GM21528 (cell line): ENCODE results near the gene SDHAF2.
"Not testable (repeated sequence)": the region's sequence is repeated elsewhere in the genome, so short reads cannot be mapped to it uniquely, and the experiment has no call there.

Experiments used
- ATAC-seq: cut with Tn5 transposase; IDR thresholded peaks from one replicate; pipeline ENCODE4 v1.9.1; 2021; ENCODE audit warnings: mild to moderate bottlenecking, moderate library complexity; ENCODE audit not compliant: unreplicated experiment, low FRiP score

Gene SDHAF2

DNA sequence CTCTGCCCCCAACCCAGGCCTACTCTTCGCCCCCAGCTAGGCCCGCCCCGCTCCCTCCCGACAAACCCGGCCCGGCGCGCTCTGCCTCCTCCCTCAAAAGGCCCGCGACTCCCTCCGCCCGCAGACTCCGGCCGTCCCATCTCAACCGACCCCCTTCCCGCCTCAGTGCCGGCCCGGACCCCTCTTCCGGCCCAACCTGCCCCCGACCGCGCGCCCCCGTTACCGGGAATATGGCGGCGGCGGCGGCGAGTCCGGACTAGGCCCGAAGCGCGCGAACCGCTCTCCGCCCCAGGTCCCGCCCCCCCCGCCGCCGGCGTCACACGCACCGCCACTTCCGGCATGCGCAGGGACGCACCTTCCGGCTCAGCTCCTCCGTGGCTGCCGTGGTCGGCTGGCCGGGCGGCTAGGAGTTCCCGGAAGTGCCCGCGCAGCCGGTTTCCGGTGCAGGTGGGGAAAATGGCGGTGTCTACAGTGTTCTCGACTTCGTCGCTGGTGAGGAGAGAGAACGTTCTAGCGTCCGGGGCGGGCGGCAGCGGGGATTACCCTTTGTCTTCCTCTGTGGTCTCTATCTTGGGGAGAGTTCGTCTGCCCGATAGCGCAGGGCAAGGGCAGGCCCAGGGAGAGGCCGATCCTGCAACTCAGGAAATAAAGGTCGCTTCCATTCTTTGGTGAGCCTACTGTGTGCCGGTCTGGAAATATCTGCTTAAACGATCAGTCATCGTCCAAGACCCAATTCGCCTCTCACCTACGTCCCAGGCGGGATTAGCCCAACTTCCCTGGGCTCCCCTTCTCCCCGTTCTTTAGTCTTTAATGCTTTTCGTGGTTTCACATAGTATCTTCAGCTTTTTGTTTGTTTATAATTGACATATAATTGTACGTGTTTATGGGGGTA is at the start of gene SDHAF2, which contains the start of gene CPSF7:
TSS of gene SDHAF2 (plus strand) at position 434 of the 892 bp plus-strand sequence. CDS start at position 457, 23 bp downstream.
TSS of gene CPSF7 (minus strand) at position 285 of the 892 bp plus-strand sequence. CDS start 740 bp downstream, outside the sequence.
- peak; percentile 77 for ATAC-seq

GRCh38 chr11:61380884-61381283 is 49.0 kb upstream of the SDHAF2 start:
- ATAC-seq = no peak

DNA sequence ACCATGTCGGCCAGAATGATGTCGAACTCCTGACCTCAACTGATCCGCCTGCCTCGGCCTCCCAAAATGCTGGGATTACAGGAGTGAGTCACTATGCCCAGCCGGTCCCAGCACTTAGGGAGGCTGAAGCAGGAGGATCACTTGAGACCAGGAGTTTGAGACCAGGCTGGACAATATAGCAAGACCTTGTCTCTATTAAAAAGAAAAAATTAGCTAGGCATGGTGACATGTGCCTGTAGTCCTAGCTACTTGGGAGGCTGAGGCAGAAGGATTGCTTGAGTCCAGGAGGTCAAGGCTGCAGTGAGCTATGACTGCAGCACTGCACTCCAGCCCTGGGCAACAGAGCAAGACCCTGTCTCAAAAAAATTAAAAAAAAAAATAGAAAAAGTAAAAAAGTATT is 46.1 kb upstream of the SDHAF2 start:
- not testable (repeated sequence) for ATAC-seq

DNA sequence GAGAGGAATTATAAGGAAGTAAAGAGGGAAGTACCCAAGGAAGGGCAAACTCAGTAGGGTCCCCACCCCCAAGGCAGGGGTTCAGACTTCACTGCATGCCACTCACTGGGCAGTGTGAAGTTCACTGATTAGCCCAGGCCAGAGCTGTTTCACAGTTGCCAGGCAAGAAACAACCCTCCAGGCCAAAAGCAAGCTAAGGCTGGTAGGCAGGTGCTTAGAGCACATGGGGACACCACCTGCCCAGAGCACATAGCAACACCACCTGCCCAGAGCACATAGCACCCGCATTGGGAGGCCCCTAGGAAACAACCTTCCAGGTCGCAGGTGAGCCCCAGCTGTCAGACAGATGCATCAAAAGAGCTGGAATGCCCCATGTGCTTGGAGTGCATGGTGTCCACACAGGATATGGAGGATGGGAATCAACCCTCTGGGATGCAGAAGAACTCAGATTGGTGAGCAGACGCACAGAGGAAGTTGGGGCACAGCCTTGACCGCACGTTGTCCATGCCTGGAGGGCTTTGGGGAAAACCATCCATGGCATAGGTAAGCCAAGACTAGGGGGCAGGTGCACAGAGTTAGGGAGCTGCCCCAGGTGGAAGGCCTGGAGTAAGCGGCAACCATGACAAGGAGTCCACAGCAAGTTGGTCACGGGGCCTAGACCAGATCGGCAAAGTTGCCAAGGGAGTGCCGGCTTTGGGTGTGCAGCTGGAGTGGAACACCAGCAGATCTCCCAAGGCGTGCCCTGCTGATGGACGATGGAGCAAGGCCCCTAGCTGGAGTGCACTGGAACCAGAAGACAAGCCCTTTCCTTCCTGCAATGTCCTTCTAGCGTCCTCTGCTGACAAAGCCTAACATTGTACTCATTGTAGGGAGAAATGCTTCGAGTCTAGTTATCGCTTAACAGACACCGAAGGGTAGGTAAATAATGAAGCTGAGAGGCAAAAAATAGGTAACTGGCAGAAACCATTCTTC is 45.4 kb upstream of the SDHAF2 start:
- no peak for ATAC-seq

DNA sequence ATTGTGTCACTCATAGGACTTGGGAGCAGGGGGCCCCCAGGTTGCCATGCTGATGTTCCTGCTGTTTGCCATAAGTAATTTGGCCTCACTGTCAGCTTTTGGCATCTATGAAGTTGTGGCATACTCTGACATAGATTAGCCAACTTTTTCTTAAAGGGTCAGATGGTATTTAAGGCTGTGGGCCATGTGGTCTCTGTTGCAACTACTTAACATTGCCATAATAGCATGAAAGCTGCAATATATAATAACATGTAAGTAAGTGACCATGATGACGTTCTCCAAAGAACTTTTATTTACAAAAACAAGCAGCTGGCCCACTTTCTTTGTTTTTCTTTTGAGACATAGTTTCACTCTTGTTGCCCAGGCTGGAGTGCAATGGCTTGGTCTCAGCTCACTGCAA is 39.8 kb upstream of the SDHAF2 start:
- no peak for ATAC-seq

GRCh38 chr11:61392981-61393595 is 36.8 kb upstream of the SDHAF2 start:
- no peak for ATAC-seq

DNA sequence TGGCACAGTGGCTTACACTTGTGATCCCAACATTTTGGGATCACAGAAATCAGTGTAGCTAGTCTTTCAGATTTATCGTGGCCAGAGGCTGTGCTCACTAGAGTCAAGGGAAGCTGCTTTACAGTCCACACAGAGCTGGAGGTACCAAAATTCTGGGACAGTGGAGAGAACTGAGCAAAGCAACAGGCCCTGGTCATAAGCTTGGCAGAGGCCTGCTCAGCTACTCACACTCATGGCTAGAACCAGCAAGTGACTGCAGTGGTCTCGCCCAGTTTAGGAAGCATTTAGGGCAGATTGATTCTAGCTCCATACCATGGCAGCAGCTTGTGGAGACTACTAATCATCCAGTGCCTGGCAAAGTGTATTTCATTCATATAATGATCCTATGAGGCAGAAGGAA is 28.8 kb upstream of the SDHAF2 start:
- no peak for ATAC-seq

DNA sequence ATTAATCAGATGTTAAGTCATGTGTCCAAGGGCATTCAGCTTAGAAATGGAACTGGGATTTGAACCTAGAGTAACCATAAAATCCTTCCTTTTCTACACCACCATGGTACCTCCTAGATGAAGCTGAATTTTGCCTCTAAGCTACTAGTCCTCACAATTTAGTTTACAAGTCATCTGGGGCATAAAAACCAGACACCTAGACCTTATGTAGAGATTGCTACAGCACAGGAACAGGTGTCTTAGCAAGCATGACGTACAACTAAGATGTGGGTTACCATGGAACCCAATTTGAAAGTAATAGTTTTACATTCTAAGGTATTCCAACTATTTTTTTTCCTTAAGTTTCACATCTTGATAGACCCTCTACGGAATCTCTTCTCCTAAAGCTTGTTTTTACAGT is 28.4 kb upstream of the SDHAF2 start:
- ATAC-seq = no peak

- ATAC-seq = no peak
Observed at GRCh38 chr11:61403658-61404057, 26.3 kb upstream of the SDHAF2 start.

DNA sequence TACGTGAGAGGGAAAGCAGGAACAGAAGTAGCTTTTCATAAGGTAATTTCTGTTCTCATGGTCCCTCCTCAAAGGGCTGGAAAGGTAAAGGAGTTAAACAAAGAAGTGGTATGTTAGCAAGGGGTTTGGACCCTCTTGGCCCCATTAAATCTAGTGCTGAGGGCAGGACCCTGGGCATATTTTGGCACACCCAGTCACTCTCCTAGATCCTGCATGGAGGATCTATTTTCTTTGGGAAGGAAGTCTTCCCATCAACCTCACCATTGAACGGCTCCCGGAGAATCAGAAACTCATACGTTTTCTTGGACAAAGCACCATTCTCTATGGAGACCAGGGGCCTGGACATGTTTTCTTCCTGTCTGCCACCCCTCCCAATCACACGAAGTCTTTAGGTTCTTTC is 25.8 kb upstream of the SDHAF2 start:
- ATAC-seq = no peak

DNA sequence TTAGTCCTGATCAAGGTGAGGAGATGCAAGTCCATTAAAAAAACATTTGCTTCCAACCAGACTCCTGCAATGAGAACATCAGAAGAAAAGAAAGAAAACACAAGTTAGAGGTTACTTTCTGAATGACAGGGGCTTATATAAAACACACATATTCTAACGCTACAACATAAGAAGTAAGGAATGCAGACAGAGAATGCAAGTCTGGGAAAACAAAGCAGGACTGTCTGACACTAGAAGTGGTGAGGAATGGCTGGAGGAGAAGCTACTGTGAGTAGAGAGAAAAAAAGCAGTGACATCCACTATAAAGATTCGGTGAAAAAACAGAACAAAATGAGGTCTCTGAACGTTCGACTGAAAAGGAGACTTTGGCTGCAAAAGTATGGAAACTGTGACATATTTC is 25.3 kb upstream of the SDHAF2 start:
- no peak for ATAC-seq

DNA sequence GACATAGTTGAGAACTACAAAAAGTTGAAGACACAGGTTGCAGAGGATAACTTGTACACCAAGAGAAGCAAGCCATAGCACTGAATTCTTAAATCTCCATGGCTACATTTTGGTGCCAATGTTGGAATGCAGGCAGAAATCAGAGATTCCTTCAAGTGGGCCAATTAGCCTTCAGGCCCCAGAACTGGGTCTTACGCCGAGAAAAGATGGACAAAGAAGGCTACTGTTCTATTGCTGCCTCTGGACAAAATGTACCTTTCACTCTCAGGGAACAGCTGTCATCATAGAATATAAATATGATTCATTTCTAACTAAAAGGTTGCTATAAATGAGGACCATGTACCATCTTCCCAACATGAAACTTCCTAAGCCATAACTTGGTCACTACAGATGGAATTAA is 23.9 kb upstream of the SDHAF2 start:
- ATAC-seq = no peak

DNA sequence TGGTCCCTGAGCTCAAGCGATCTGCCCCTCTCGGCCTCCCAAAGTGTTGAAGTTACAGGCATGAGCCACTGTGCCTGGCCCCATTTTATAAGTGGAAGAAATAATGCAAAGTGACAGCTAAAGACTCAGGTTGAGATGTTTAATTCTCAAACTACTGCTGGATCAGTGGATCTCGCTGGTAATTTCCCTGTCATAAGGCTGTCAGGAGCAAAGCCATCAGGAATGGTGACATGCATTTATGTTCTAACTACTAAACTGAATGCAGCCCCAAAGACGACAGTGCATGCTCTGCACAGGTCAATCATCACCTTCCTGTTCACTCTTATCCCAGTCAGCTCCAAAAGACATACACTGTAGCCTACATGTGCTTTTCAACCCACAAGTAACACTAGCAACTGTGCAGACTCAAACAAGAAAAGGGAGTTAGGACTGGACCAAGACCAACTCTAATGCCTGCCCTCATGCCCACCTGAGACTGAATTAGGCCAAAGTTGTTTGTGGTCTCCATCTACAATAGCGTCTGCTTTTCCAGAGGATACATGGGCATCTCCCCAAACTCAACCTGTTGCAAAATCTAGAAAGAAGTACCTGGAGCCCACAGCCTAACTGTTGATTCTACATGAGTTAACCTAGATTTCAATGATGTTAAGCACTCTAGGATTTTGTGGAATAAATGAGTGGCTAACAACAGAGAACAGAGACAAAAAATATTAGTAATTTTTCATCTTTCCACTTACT is 22.8 kb upstream of the SDHAF2 start:
- ATAC-seq = no peak

DNA sequence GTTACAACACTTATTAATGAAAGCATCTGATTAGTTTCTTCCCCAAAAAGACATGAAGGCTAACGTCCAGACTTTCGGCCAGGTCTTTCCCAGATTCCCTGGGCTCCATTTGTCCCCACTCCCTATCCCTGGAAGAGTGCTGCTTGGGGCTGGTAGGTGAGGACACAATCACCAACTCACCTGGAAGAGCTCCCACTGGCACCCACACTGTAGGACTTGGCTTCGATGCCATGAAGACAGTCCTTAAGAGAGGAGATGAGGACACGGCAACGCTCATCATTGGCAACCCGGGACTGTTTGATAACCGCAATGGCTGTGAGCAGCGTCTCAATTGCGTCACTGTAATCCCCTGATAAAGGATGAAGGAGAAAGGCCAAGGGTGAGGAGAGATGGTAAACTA is 18.3 kb upstream of the SDHAF2 start:
- no peak for ATAC-seq

GRCh38 chr11:61413496-61413895 is 16.4 kb upstream of the SDHAF2 start:
- ATAC-seq = no peak

DNA sequence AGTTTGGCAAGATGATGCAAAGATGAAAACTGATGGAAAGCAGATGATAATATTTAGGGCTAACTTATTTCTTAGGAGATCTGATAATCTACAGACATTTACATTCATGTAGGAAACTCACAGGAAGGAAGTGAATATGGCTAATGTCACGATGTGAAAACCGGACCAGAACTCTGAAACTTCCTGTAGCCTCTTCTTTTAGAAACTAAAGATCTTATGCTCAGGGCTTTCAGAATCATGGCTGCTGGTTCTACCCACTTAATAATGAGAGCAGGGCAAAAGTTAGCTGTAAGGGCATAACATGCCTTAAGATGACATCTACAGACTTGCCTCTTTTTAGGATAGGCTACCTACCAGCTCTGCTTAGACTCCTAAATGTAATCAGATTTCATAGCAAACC is 15.4 kb upstream of the SDHAF2 start:
- no peak for ATAC-seq

- ATAC-seq = no peak
Observed at GRCh38 chr11:61415381-61415780, 14.5 kb upstream of the SDHAF2 start.

- ATAC-seq = no peak
Observed at GRCh38 chr11:61416941-61417340, 13.0 kb upstream of the SDHAF2 start.

DNA sequence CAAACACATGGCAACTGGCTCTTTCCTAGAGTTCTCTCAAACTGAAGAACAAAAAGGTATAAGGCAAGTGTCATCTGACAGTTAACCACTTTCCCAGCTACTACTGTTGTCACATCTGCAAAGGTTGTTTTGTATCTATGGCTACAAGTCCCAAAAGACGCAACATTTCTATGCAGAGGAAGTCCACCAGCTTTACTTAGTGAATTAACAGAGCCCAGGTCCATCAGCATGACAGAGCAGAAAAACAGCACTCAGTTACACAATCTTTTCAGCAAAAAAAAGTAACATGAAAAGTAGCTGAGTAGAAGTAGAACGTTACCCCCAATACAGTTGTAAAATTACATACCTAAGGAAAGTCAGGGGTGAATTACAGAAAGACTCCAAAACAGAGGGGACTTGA is 12.3 kb upstream of the SDHAF2 start:
- no peak for ATAC-seq

DNA sequence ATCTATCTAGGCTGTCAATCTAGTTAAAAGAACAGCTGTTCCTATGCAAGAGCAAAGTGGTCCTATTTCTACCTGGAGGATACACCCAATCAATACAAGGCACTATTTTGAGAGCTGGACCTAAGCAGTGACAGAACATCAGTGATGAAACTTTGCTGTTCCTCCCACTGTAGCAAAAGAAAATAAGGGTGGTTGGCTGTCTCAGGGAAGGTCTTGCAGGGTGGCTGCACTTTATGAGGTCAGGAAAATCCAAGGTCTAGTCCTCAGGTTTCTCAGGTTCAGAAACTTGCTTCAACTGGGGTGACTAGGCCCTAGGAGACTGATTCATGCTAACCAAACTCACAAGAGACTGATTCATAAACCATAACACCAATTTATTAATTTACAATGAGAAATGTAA is 11.8 kb upstream of the SDHAF2 start:
- ATAC-seq = no peak
